Activated CD8-positive, alpha-beta memory T cell treated with anti-CD3 and anti-CD28 coated beads for 24 hours (primary cell): ENCODE results near the gene ATP8A2.

ENCODE experiments used
- DNase-seq: peaks from one replicate; pipeline ENCODE4 v3.0.0-alpha.2; 2020

ATP8A2 gene

GRCh38 chr13:25384758-25385410 is 13.1 kb downstream of the ATP8A2 start:
- DNase-seq, result no peak

GRCh38 chr13:25391932-25392331 is 20.2 kb downstream of the ATP8A2 start:
- no peak for DNase-seq

DNA sequence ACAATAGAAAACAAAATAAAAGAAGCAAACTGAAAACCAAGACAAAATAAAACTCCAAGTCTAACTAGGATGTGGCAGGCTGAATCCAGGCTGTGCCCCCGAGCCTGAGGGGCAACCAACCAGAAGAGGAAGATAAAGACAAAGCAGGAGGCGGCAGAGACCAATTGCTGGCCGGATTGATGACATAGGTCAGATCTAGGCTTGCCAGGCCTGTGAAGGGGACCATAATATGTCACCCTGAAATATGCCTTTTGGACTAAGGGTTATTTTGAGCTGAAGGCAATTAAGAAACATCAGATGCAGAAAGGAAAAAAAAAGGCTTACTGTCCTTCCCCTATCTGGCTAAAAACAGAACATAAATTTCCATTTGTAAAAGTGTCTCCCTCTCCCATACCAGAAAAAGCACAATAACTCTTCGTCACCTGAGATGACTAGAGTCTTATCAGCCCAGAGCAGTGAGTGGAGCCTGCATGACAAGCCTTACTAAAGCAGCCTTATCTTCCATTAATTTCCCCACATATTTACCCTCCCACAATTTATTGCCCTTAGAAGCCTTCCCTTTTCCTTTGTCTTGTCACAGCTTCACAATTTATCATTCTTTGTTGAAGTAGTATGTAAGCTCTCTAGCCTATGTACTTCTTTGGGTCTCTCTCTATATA is 22.8 kb downstream of the ATP8A2 start:
- no peak for DNase-seq

GRCh38 chr13:25397763-25398162 is 26.0 kb downstream of the ATP8A2 start:
- no peak for DNase-seq

DNA sequence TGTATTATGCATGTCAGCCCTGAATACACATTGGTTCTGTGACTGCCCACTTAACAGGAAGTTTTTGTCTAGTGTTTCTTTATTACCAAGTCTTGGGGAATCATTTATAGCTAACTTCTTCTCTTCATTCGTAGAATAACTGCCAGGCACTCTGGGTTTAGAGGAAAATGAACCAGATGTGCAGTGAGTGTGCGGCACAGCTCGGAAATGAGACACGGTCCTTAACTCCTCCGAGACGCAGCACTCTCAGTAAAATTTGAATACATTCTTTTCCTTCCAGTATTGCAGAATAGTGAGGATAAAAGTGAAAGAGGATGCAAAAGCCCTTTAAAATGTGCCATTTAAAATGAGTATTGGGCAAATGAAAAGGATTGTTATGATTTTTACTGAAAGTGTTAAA is 29.2 kb downstream of the ATP8A2 start:
- DNase-seq, result no peak

GRCh38 chr13:25401958-25402357 is 30.2 kb downstream of the ATP8A2 start:
- no peak for DNase-seq

GRCh38 chr13:25406377-25406776 is 34.6 kb downstream of the ATP8A2 start:
- DNase-seq, result no peak

- DNase-seq, result no peak
Observed at GRCh38 chr13:25409938-25410337, 38.2 kb downstream of the ATP8A2 start.

DNA sequence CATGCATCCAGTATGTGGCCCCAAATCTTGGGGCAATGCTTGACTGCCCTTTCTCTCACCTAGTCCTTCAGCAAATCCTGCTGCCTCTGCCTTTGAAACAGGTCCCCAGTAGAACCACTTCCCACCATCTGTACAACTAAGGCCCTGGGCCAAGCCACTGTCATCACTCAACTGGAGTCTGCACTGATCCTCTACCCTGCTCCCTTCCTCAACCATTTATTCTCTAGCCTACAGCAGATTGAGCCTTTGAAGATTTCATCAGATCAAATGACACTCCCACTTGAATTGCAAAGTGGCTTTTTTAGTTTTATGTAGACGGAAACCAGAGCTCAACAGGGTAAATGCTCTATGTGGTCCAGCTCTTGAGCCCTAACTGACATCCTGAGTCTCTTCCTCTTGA is 43.5 kb downstream of the ATP8A2 start:
- DNase-seq, result no peak

DNA sequence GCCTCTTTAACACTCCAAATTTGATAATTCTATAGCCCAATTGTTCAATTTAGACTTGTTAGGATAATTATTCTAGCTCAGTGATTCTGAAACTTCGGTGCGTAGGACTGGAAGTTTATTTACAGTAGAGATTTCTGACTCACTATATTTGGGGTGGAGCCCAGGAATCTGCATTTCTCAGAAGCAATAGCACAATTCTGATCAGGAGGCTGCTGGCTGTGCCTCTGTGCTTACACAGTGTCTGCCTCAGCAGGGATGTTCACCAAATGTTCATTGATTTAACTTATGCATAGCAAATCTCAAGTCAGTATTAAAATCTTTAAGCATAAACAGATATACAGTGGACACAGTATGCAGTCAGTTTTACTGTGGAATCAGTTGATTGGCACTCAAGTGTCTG is 45.8 kb downstream of the ATP8A2 start:
- DNase-seq, result no peak

DNA sequence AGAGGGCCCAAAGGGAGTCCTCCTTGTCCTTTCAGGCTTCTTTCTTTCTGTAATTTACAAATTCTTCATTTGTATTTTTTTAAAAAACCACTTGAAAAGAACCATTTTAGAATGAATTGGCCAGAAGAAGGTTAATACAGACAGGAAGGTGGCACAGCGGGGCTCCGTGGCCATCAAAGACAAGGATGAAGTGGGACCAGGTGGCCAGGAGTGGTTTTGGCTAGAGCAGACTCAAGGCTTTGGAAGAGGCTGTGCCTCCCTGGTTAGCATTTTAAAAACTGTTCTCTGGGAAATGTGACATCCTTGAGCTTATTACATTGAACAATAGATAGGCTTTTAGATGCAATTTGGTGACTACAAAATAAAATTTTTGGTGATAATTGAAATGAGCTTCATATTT is 48.4 kb downstream of the ATP8A2 start:
- no peak for DNase-seq

DNA sequence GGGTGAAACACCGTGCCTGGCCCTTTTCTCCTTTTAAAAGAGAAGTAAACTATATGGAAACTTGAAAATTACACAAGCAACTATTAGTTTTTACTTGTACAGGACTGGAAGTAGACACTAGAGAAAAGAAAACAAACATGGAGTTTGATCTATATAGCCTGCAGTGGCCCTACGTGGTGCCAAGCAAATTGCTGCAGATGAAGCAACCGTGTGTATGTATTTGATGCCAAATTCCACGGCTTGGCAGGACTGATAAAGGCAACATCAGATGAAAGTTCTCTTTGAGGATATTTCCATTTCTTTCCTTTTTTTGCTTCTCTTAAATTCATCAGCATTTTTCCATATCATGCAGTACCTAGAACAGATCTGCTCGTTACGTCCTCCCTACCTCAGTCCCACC is 49.8 kb downstream of the ATP8A2 start:
- DNase-seq, result no peak

DNA sequence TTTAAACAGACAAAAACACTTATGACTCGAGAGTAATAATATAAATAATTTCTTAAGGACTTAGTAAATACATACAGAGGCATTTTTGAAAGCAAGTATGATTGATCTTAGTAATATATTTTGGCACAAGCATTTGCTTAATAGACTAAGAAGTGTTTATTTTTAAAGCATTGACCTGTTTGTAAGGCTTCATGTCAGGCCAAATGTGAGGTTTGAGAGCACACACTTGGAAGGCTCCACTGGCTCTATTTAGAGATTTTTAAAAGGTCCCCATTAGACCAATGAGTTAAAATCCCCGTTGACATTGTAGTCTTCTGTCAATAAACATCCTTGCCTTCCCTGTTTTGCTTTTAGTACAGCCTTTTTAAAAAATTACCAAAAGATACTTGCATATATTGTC is 50.4 kb downstream of the ATP8A2 start:
- DNase-seq, result no peak

GRCh38 chr13:25423831-25424230 is 52.1 kb downstream of the ATP8A2 start:
- DNase-seq, result no peak

GRCh38 chr13:25429466-25429865 is 57.7 kb downstream of the ATP8A2 start:
- DNase-seq, result no peak

GRCh38 chr13:25432691-25433090 is 60.9 kb downstream of the ATP8A2 start:
- DNase-seq, result no peak

- DNase-seq, result no peak
Observed at GRCh38 chr13:25440061-25440460, 68.3 kb downstream of the ATP8A2 start.

DNA sequence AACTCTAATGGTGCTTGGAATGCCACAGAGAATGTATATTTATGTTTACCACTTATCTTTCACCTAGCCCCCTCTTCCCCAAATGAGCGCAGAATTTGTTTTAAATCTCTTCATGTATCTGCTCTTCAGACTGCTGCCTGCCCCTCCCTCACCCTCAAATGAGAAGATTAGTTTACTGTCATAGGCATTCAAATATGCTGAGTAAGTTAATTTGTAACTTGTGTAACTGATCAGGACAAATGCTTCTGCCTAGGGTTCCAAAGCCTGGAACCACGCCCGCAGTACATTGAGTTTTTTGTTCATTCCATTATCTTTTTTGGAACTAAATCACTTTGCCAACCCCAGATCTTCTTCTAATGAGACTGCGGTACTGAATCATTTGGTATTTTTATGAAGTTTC is 74.5 kb downstream of the ATP8A2 start:
- no peak for DNase-seq

DNA sequence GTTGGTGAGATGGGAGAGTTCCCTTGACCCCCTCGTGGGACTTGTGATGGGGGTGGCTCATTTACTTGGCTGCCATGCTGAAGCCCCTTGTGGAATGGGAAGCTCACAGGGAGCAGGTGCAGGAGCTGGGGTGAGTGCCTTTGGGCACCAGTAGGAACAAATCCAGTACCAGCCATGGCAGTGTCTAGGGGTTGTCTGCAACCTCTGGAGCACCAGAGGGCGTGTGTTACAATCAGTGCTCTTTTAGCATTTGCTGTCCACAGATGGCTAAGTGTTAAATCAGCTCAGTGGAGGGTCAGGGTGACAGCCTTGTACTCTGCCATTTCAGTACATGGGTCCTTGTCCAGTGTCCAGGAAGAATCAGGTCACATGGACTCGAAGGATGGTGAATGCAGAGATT is 75.6 kb downstream of the ATP8A2 start:
- DNase-seq, result no peak

- DNase-seq, result no peak
Observed at GRCh38 chr13:25453850-25454365, 82.1 kb downstream of the ATP8A2 start.

DNA sequence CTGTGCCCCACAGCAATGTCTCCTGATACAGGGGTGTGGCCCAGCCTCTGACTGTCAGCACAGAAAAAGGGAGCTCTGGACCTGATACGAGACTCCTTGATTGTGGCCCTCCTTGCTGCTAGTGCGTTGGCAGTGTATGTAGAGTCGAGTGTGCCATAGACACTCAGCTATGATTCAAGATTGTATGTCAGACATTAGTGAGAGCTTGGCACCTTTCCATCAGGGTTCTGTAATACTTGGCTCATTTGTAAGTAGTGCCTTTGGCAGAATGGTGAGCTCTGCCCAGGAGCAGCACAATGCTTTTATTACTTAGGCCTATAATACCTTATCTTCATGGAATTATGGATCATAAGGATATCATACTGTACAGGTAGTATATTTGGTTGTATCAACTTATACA is 83.4 kb downstream of the ATP8A2 start:
- DNase-seq, result no peak

- no peak for DNase-seq
Observed at GRCh38 chr13:25457566-25457965, 85.8 kb downstream of the ATP8A2 start.

DNA sequence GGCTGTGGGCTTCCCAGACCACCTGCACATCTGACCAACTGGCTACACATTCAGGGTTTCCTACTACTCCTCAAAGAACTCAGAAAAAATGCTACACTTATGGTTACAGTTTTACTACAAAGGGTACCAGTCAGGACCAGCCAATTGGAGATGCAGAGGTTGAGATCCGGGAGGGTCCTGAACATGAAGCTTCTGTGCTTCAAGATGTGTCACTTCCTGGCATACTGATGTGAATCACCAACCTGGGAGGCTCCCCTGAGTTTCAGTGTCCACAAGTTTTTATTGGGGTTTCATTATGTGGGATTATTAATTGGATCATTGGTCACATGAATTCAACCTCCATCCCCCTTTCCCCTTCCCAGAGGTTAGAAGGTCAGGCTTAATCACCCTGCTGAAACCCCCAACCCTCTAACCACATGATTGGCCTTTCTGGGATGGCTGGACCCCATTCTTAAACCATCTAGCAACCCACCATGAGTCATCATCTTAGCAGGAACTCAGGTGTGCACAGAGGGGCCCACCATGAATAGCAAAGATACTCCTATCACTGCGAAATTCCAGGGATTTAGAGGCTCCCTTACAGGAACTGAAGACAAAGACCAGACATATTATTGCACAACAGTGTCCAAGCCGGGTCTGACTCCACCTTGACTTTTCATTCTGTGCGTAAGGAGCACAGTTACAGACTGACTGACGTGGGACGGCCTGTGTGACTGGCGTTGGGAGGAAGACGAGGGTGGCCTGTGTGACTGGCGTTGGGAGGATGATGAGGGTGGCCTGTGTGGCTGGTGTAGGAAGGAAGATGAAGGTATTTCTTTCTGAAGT is 90.7 kb downstream of the ATP8A2 start:
- no peak for DNase-seq

GRCh38 chr13:25463496-25463895 is 91.7 kb downstream of the ATP8A2 start:
- DNase-seq, result no peak
